Measurements from ENCODE around the gene NRG3. TPM values are rescaled to one million over a fixed set of nuclear protein-coding genes. Genes with fewer than 3 reads are reported as not detected.

Gene NRG3
- total RNA-seq, 2 donors from 2014 or later = 0.93 to 1.5 TPM

GRCh38 chr10:82399850-82400249, 524.9 kb downstream of the NRG3 start:
- no peak for DNase-seq (ENCODE audit: low spot score)
- intact Hi-C loops (cut with DNase I) = no loop called here

- intact Hi-C loops (cut with DNase I) = no loop called here
- DNase-seq (ENCODE audit: low spot score) = no peak
Observed at GRCh38 chr10:82400841-82401240, 525.8 kb downstream of the NRG3 start.

GRCh38 chr10:82402906-82403401, 528.0 kb downstream of the NRG3 start:
- intact Hi-C loops (cut with DNase I) = no loop called here

GRCh38 chr10:82409671-82410070, 534.7 kb downstream of the NRG3 start:
- DNase-seq (ENCODE audit: low spot score) = no peak
- intact Hi-C loops (cut with DNase I) = no loop called here

More at GRCh38 chr10:82402906-82403401, 528.0 kb downstream of the NRG3 start:
- DNase-seq (ENCODE audit: low spot score) = no peak

GRCh38 chr10:82411416-82411815, 536.4 kb downstream of the NRG3 start:
- intact Hi-C loops (cut with DNase I) = no loop called here

GRCh38 chr10:82420001-82420400, 545.0 kb downstream of the NRG3 start:
- no peak for DNase-seq (ENCODE audit: low spot score)
- intact Hi-C loops (cut with DNase I) = no loop called here

More at GRCh38 chr10:82411416-82411815, 536.4 kb downstream of the NRG3 start:
- no peak for DNase-seq (ENCODE audit: low spot score)

- intact Hi-C loops (cut with DNase I) = no loop called here
- DNase-seq (ENCODE audit: low spot score) = no peak
Observed at GRCh38 chr10:82429302-82429701, 554.3 kb downstream of the NRG3 start.

- intact Hi-C loops (cut with DNase I) = no loop called here
- peak; percentile 62 for DNase-seq (ENCODE audit: low spot score)
Observed at GRCh38 chr10:82438277-82438676, 563.3 kb downstream of the NRG3 start.

- intact Hi-C loops (cut with DNase I) = no loop called here
- no peak for DNase-seq (ENCODE audit: low spot score)
Observed at GRCh38 chr10:82440775-82441174, 565.8 kb downstream of the NRG3 start.

GRCh38 chr10:82452046-82452445, 577.1 kb downstream of the NRG3 start:
- no peak for DNase-seq (ENCODE audit: low spot score)
- intact Hi-C loops (cut with DNase I) = loop anchor here in 1 of 2 donors (5.0 kb wide), 1 partner anchor 730 kb away; no protein-coding TSS in a partner anchor

- DNase-seq (ENCODE audit: low spot score) = no peak
- intact Hi-C loops (cut with DNase I) = loop anchor here in 1 of 2 donors (5.0 kb wide), 1 partner anchor 730 kb away; no protein-coding TSS in a partner anchor
Observed at GRCh38 chr10:82452676-82453075, 577.7 kb downstream of the NRG3 start.

GRCh38 chr10:82453678-82454293, 578.8 kb downstream of the NRG3 start:
- no peak for DNase-seq (ENCODE audit: low spot score)

GRCh38 chr10:82462910-82463551, 588.0 kb downstream of the NRG3 start:
- no peak for DNase-seq (ENCODE audit: low spot score)
- intact Hi-C loops (cut with DNase I) = no loop called here

More at GRCh38 chr10:82453678-82454293, 578.8 kb downstream of the NRG3 start:
- intact Hi-C loops (cut with DNase I) = loop anchor here in 1 of 2 donors (5.0 kb wide), 1 partner anchor 731 kb away; no protein-coding TSS in a partner anchor

- no peak for DNase-seq (ENCODE audit: low spot score)
- intact Hi-C loops (cut with DNase I) = no loop called here
Observed at GRCh38 chr10:82463614-82464013, 588.6 kb downstream of the NRG3 start.

GRCh38 chr10:82464191-82464818, 589.3 kb downstream of the NRG3 start:
- no peak for DNase-seq (ENCODE audit: low spot score)
- intact Hi-C loops (cut with DNase I) = no loop called here

GRCh38 chr10:82464966-82465365, 590.0 kb downstream of the NRG3 start:
- DNase-seq (ENCODE audit: low spot score) = no peak
- intact Hi-C loops (cut with DNase I) = no loop called here

- DNase-seq (ENCODE audit: low spot score) = no peak
- intact Hi-C loops (cut with DNase I) = no loop called here
Observed at GRCh38 chr10:82468453-82468852, 593.5 kb downstream of the NRG3 start.

GRCh38 chr10:82472406-82473335, 597.7 kb downstream of the NRG3 start:
- intact Hi-C loops (cut with DNase I) = no loop called here

GRCh38 chr10:82477776-82478175, 602.8 kb downstream of the NRG3 start:
- DNase-seq (ENCODE audit: low spot score) = no peak
- intact Hi-C loops (cut with DNase I) = no loop called here

More at GRCh38 chr10:82472406-82473335, 597.7 kb downstream of the NRG3 start:
- DNase-seq (ENCODE audit: low spot score) = no peak

All from posterior vena cava (tissue), 2 donors.